Mesenchymal stem cell (in vitro differentiated cells and primary cell): ENCODE measurements around the gene KCNK1. TPM values are rescaled to one million over a fixed set of nuclear protein-coding genes. Genes with fewer than 3 reads are reported as not detected.

ENCODE experiments used
- small RNA-seq: library from polyadenylated mRNA; stranded (forward); fragments of <200 nt; extraction: miRNeasy Mini kit (QIAGEN cat#:217004); gene quantifications from one replicate; pipeline ENCODE3, GENCODE V24; 2013; ENCODE audit warnings: low read depth

The KCNK1 gene

Small RNA genes within 50 kb of the gene (small RNA-seq; reads per million reads assigned to genes)
- gene MIR4427 = not detected
